Skeletal muscle cell (primary cell): ENCODE results near the gene FASN.

Source experiments
- DNase-seq: peaks from one replicate; pipeline ENCODE4 v3.0.0-alpha.2; 2010; ENCODE audit warnings: low read depth
- H3K4me3 ChIP-seq: 2 replicates; pipeline ENCODE4 v1.5.1; 2011; ENCODE audit warnings: low read depth, mild to moderate bottlenecking, control low read depth, low read length, moderate library complexity

FASN gene

GRCh38 chr17:82080789-82081464 lies 17.1 kb downstream of the FASN start:
- no peak overlapping the region for H3K4me3 ChIP-seq
- DNase-seq: no peak

GRCh38 chr17:82080048-82080788 lies 17.8 kb downstream of the FASN start:
- H3K4me3 ChIP-seq: no peak overlapping the region

GRCh38 chr17:82079001-82079677 lies 18.9 kb downstream of the FASN start:
- no peak for DNase-seq
- no peak overlapping the region for H3K4me3 ChIP-seq

More at GRCh38 chr17:82080048-82080788, 17.8 kb downstream of the FASN start:
- no peak for DNase-seq

DNA sequence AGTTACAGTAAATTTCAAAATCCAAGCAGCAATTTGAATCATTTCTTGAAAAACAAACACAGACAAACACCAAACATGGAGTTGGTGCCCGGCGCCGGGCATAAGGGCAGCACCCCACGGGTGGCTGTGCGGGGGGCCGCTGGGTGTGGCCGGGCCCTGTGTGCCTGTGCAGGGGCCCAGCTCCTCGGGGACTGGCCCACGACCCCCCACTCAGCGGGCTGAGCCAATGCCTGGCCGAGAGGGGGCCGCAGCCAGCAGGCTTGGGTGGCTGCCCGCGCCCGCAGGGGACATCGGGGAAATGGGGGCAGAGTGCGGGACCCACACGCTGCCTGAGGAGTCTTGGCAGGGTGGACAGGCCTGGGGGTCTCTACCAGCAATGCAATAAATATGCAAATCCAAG lies 19.6 kb downstream of the FASN start:
- H3K4me3 ChIP-seq: no peak overlapping the region
- no peak for DNase-seq

DNA sequence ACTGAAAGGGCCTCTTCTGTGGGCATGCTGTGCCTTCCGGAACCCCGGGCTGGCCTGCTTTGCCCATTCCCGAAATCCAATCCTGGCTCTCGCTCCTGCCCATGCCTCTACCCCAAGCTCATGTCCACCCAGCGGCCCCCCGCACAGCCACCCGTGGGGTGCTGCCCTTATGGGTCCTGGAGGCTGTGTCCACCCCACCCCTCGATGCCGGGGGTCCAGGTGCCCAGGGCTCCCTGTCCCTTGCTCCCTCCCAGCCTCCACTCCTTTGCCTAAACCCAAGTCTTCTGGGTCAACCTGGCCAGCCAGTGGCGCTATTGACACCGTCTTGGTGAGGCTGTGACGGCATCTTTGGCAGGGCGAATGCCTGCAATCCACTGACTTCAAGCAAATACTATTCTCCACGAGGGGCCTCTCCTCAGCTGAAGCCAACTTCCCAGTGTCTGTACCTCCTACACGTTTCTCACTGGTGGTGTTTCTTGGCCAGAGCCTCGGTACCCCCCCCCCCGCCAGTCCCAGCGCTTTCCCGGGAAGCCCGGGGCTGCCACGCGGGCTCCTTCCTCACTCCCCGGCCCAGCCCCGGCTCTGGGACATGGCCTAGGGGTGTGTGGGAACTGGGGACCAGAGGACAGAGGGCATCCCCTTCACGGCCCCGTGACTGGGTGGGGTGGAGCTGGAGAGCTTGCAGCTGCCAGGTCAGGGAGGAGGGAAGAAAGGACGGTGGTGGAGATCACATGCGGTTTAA lies 20.2 kb downstream of the FASN start:
- DNase-seq: peak; percentile 31
- H3K4me3 ChIP-seq: no peak overlapping the region

- H3K4me3 ChIP-seq: no peak overlapping the region
- DNase-seq: no peak
Observed at GRCh38 chr17:82076785-82077591, 21.0 kb downstream of the FASN start.

DNA sequence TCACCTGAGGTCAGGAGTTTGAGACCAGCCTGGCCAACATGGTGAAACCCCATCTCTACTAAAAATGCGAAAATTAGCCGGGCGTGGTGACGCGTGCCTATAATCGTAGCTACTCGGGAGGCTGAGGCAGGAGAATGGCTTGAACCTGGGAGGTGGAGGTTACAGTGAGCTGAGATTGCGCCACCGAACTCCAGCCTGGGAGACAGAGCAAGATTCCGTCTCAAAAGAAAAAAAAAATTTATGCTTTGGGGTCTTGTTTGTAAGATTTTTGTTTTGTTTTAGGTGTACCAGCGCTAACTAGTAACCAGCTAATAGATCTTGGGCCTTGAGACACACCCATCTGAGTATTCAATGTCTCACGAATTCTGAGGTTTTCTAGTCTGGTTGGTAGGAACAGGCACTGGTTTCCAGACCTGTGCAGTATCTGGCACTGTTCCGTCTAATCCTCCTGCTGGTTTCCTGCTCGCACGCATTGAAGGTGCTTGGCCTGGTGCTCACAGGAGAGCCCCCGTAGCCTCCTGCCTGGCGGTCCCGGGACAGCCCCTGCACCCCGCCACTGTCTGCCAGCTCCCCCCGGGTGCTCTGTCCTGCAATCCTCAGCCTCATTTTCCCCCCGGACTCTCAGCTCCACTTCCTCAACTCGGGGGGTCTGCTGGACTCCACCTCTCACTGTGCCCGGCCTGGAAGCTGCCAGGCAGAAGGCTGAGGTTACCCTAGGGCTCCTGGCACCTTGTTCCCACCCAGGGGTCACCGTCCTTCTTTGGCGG lies 21.8 kb downstream of the FASN start:
- H3K4me3 ChIP-seq: no peak overlapping the region
- no peak for DNase-seq

DNA sequence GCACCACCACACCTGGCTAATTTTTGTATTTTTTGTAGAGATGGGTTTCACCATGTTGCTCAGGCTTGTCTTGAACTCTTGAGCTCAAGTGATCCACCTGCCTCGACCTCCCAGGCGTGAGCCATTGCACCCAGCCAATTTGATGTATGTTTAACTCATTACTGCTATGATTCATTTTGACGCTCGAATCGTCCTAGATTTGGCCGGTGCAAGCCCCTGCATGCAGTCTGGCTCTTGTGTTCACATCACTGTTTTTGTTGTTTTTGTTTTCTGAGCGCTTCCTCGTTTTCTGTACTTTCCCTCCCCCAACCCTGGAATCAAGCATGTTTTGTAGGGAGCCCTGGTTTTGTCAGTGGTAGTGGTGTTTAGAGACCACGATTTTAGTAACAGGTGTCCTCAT lies 24.6 kb downstream of the FASN start:
- DNase-seq: no peak
- H3K4me3 ChIP-seq: no peak overlapping the region

GRCh38 chr17:82072827-82073226 lies 25.2 kb downstream of the FASN start:
- DNase-seq: no peak
- H3K4me3 ChIP-seq: no peak overlapping the region

DNA sequence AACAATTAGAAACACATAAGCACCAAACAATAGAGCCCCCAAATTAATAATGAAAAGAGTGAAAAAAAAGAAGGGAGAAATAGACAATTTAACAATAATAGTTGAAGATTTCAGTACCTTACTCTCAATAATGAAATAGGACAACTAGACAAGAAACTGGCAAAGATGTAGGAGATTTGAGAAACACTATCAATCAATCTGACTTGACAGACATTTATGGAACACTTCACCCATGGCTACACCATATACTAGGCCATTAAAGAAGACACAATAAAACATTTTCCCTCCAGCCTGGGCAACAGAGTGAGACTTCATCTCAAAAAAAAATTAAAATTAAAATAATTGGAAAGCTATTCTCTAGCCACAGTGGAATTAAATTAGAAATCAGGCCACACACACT lies 27.4 kb downstream of the FASN start:
- no peak for DNase-seq
- no peak overlapping the region for H3K4me3 ChIP-seq

DNA sequence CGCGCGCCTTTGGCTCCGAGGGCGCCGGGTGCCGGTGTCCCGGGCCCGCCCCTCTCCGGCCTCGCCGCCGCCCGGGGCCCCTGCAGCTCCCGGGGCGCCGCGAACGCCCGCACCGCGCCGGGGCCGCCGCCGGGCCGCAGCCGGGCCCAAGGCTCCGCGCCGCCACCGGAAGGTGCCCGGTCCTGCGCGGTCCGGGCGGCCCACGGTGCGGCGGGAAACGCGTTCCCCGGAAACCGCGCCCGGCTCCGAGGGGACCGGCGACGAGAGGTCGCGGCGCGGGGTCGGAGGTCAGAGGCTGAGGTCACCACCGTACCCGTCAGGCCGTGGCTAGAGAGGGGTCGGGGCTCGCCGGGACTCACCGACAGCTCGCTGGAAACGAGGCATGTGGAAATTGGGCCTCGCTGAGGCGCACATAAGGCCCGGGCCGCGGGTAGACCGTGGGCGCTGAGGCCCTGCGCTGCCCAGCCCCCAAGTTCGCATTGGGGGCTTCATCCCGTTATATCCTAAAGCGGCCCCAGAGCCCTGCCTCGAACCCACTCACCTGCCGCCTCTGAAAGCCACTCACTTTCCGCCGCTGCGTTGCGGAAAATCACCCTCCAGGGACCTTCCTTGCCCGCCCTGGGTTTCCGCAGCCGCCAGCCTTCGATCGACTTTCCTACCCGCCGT lies 32.3 kb downstream of the FASN start, which contains the start of gene DUS1L:
DUS1L (minus strand) TSS at position 167 of the 666 bp plus-strand sequence. CDS start 745 bp downstream, outside the sequence.
- DNase-seq: no peak
- peak within 1 kb of the TSS; percentile 86 for H3K4me3 ChIP-seq

- H3K4me3 ChIP-seq: peak overlapping the region; percentile 86
- no peak for DNase-seq
Observed at GRCh38 chr17:82065193-82065637, 32.8 kb downstream of the FASN start.

DNA sequence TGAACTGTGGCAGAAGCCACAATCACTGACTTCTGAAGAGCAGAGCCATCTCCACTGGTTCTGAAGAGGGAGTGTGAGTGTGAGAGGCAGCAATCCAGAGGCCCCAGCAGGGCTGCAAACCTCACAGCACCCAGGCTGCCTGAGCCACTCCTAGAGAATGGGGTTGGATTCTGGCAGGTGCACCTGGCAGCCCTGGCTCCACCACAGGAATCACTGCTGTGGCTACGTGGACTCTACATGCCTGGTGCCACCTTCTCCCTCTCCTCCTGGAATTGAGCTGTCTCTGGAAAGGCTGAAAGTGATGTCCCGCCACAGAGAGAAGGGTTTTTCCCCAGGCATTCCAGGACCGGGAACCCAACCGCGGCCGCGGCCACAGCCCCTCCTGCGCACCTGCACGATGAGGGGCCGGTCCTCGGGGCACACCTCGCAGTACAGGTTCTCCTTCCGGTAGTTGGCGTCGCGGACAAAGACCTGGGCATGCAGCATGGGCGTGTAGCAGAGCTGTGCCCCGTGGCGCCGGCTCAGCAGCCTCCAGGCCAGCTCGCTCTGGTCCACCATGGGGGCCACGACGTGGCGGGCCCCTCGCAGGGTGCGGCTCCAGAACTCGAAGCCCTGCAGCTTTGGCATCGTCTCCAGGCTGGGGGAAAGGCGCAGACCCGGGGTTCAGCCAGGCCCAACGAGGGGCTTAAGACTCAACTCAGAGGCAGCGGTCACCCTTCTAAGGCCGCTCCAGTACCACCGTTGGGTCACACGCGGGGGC lies 33.4 kb downstream of the FASN start:
- no peak for DNase-seq
- peak overlapping the region; percentile 86 for H3K4me3 ChIP-seq

GRCh38 chr17:82063424-82064415 lies 34.3 kb downstream of the FASN start:
- no peak overlapping the region for H3K4me3 ChIP-seq
- DNase-seq: no peak

DNA sequence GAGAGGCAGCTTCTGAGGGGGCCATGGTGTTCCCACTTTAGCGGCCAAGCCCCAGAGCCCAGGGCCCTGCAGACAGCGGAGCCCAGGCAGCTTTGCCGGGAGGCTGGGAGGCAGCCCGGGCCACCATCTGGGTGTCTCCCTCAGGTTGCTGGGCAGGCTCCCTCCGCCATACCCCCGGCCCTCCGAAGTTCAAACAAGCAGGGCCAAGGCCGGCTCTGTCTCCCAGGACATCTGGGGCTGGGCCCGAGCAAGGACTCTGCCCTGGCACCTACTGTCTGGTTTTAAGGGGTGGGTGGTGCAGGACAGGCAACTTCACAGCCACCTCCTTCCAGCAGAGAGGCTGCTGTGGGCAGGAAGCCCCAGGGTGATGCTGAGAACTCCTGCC lies 35.1 kb downstream of the FASN start:
- DNase-seq: no peak

More for the DNA sequence above, 35.1 kb downstream of the FASN start:
- no peak overlapping the region for H3K4me3 ChIP-seq
